Urothelium cell line (cell line): ENCODE measurements around the gene C2orf92.

Experiments
- DNase-seq: peaks from one replicate; pipeline ENCODE4 v3.0.0; 2011; ENCODE audit warnings: low spot score, mixed read lengths
- FAIRE-seq: peaks from 2 replicates; lab custom pipeline; 2011; peaks lifted over from hg19 to GRCh38; lab: Jason Lieb, UNC

Gene C2orf92

GRCh38 chr2:97726261-97727064 lies 57.0 kb downstream of the C2orf92 start:
- FAIRE-seq, result no peak
- DNase-seq, result no peak

- no peak for DNase-seq
- peak; percentile 48 for FAIRE-seq
These were observed 57.8 kb downstream of the C2orf92 start for GRCh38 chr2:97727296-97727695.

DNA sequence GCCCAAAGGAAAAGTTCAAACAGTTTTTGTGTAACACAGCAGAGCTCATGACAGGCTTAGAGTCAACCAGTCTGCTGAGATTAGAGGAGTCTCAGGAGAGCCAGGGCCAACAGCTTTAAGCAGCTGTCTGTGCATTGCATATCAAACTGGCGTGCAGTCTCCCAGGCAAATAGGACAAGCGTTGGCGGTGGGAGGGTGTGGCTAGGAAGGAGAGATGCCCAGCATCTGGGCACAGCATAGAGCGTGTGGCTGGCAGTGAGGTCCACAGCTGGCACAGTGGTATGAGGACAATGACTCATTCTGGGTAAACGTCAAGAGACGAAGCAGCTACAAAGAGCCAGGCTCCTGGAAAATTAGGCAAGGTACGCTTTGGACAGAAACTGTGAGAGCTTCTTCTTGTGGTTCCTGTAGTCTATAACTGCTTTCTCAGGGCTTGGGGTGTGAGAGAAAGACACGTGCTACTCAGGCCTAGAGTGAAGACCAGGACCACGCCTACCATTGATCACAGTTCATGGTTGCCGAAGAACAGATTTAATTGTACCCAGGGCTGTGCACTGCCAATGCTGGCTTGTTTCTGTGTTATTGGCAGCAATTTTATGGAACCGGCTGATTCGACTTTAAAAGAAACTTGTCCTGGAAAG lies 58.7 kb downstream of the C2orf92 start:
- DNase-seq (no peak), FAIRE-seq (peak; percentile 13)

DNA sequence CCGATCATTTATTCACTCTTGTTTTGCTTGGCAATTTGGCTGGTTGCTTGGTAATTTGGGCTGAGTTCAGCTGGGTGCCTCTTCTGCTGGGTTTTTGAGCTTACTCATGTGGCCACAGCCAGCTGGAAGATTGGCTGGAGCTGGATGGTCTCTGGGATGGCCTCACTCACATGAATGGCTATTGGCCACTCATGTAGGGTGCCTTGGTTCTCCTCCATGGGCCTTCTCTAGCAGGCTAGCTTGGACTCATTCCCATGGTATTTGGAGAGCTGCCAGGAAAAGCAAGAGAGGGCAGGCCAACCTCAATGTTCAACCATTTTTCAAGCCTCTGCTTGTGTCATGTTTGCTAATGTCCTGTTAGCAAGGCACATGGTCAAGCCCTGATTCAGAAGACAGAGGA lies 60.7 kb downstream of the C2orf92 start:
- DNase-seq, result no peak
- FAIRE-seq, result no peak

- FAIRE-seq, result peak; percentile 9
- DNase-seq, result no peak
These were observed 61.9 kb downstream of the C2orf92 start for GRCh38 chr2:97731274-97732020.

DNA sequence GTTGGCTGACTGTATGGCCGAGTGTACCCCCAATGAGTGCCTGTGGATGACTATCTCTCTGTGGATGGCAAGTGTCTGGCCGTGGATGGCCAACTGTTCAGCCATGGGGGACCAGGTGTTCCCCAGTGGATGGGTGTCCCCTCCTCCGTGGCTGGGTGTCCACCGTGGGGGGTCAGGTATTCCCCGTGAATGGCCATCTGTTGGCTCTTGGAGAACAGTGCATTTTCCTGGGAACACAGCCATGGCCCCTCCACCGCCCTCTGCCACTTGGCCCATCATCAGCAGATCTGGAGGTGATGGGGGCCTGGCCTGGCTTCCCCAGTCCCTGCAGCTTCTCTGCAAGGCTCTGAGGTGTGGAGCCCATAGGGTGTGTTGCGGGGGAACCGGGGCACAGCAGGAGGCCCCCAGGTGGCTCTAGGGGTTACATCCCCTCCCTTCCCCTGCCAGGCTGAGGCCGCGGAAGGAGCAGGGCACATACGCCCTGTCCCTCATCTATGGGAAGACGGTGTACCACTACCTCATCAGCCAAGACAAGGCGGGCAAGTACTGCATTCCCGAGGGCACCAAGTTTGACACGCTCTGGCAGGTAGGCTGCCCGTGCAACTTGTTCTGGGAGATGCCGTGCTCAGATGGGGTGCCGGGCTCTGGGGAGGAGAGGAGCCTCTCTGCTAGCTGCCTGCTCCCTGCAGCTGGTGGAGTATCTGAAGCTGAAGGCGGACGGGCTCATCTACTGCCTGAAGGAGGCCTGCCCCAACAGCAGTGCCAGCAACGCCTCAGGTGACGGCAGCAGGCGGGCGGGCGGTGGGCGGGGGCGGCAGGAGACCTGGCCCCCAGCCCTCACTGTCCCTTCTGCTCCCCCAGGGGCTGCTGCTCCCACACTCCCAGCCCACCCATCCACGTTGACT lies 63.2 kb downstream of the C2orf92 start:
- DNase-seq (no peak), FAIRE-seq (no peak)

- FAIRE-seq (peak; percentile 63), DNase-seq (no peak)
These were observed 64.0 kb downstream of the C2orf92 start for GRCh38 chr2:97733341-97734035.

- FAIRE-seq (peak; percentile 80), DNase-seq (no peak)
These were observed 64.8 kb downstream of the C2orf92 start for GRCh38 chr2:97734061-97735051.

GRCh38 chr2:97735161-97735561 lies 65.6 kb downstream of the C2orf92 start:
- DNase-seq, result no peak
- peak; percentile 5 for FAIRE-seq

DNA sequence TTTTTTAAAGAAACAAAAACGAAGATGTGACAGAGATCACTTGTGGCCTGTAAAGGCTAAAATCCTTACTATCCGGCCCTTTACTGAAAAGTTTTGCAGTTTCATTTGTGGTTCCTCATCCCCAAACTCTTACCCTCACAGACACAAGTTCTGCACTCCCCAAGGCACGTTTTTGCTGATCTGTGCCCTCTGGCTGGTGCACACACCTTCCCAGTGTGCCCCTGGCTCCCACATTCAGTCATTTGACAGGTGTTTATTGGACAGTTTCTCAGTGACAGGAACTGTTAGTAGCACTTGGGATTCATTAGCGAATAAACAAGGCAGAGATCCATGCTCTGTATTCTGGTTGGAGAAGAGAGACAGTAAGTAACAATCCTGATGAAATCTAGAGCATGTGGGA lies 66.7 kb downstream of the C2orf92 start:
- no peak for DNase-seq
- FAIRE-seq, result no peak

GRCh38 chr2:97736608-97737330 lies 67.3 kb downstream of the C2orf92 start:
- FAIRE-seq, result no peak
- DNase-seq, result no peak

GRCh38 chr2:97737421-97738178 lies 68.1 kb downstream of the C2orf92 start:
- FAIRE-seq (no peak), DNase-seq (no peak)

- FAIRE-seq (no peak), DNase-seq (no peak)
These were observed 68.9 kb downstream of the C2orf92 start for GRCh38 chr2:97738179-97739019.

GRCh38 chr2:97739020-97739892 lies 69.7 kb downstream of the C2orf92 start:
- no peak for FAIRE-seq
- DNase-seq, result no peak

GRCh38 chr2:97739893-97740245 lies 70.4 kb downstream of the C2orf92 start:
- no peak for FAIRE-seq

More at GRCh38 chr2:97739893-97740245, 70.4 kb downstream of the C2orf92 start:
- DNase-seq, result no peak
